HEK293 (cell line): ENCODE measurements around the gene CDH12.

Experiments used
- BCL11B ChIP-seq: fragments of 450-650 bp; formaldehyde crosslinking; IDR thresholded peaks from 2 replicates; pipeline ENCODE4 v1.5.1; 2016; ENCODE audit warnings: low read depth, missing biosample characterization, missing genetic modification characterization
- CTCF ChIP-seq: fragments of 450-650 bp; formaldehyde crosslinking; IDR thresholded peaks from 2 replicates; pipeline ENCODE4 v1.5.1; 2016; ENCODE audit warnings: missing biosample characterization, missing genetic modification characterization
- REPIN1 ChIP-seq: fragments of 450-650 bp; formaldehyde crosslinking; IDR thresholded peaks from 2 replicates; pipeline ENCODE4 v1.5.1; 2017; ENCODE audit warnings: missing biosample characterization, missing genetic modification characterization, low read depth
- ZBTB8A ChIP-seq: fragments of 450-650 bp; formaldehyde crosslinking; IDR thresholded peaks from 2 replicates; pipeline ENCODE4 v1.5.1; 2016; ENCODE audit warnings: missing biosample characterization, missing genetic modification characterization
- ZNF133 ChIP-seq: fragments of 450-650 bp; formaldehyde crosslinking; IDR thresholded peaks from 2 replicates; pipeline ENCODE4 v1.5.1; 2016; ENCODE audit warnings: missing biosample characterization, missing genetic modification characterization
- ZNF548 ChIP-seq: fragments of 450-650 bp; formaldehyde crosslinking; IDR thresholded peaks from 2 replicates; pipeline ENCODE4 v1.5.1; 2016; ENCODE audit warnings: missing biosample characterization, missing genetic modification characterization
- ZNF558 ChIP-seq: fragments of 450-650 bp; formaldehyde crosslinking; IDR thresholded peaks from 2 replicates; pipeline ENCODE4 v1.5.1; 2016; ENCODE audit warnings: missing biosample characterization, missing genetic modification characterization
- TF ChIP-seq, protein P1 (sequence below): fragments of 450-650 bp; formaldehyde crosslinking; IDR thresholded peaks from 2 replicates; pipeline ENCODE4 v1.5.1; 2016; ENCODE audit warnings: missing biosample characterization, missing genetic modification characterization, low read depth
- TF ChIP-seq, protein P2 (sequence below): fragments of 450-650 bp; formaldehyde crosslinking; IDR thresholded peaks from 2 replicates; pipeline ENCODE4 v1.5.1; 2016; ENCODE audit warnings: missing biosample characterization, missing genetic modification characterization

GRCh38 chr5:22631683-22632082 is 221.5 kb downstream of the CDH12 start:
- TF ChIP-seq, protein P1, sequence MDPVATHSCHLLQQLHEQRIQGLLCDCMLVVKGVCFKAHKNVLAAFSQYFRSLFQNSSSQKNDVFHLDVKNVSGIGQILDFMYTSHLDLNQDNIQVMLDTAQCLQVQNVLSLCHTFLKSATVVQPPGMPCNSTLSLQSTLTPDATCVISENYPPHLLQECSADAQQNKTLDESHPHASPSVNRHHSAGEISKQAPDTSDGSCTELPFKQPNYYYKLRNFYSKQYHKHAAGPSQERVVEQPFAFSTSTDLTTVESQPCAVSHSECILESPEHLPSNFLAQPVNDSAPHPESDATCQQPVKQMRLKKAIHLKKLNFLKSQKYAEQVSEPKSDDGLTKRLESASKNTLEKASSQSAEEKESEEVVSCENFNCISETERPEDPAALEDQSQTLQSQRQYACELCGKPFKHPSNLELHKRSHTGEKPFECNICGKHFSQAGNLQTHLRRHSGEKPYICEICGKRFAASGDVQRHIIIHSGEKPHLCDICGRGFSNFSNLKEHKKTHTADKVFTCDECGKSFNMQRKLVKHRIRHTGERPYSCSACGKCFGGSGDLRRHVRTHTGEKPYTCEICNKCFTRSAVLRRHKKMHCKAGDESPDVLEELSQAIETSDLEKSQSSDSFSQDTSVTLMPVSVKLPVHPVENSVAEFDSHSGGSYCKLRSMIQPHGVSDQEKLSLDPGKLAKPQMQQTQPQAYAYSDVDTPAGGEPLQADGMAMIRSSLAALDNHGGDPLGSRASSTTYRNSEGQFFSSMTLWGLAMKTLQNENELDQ (tag by site-specific recombination), result no peak
- TF ChIP-seq ZNF133 (tag by site-specific recombination) (no peak), CTCF (tag by site-specific recombination) (no peak), ZBTB8A (tag by site-specific recombination) (no peak), REPIN1 (no peak), BCL11B (tag by site-specific recombination) (no peak), ZNF548 (tag by site-specific recombination) (no peak), ZNF558 (tag by site-specific recombination) (no peak)
- TF ChIP-seq, protein P2, sequence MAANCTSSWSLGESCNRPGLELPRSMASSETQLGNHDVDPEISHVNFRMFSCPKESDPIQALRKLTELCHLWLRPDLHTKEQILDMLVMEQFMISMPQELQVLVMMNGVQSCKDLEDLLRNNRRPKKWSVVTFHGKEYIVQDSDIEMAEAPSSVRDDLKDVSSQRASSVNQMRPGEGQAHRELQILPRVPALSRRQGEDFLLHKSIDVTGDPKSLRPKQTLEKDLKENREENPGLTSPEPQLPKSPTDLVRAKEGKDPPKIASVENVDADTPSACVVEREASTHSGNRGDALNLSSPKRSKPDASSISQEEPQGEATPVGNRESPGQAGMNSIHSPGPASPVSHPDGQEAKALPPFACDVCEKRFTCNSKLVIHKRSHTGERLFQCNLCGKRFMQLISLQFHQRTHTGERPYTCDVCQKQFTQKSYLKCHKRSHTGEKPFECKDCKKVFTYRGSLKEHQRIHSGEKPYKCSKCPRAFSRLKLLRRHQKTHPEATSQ (tag by site-specific recombination), result no peak
